A549 (cell line): ENCODE measurements around the gene TNS1.

Source experiments
- E2F6 ChIP-seq: IDR thresholded peaks from 2 replicates; pipeline ENCODE4 v1.6.1; 2012; ENCODE audit warnings: low read depth, borderline replicate concordance
- MAZ ChIP-seq: fragments of 150-350 bp; IDR thresholded peaks from 2 replicates; pipeline ENCODE4 v1.6.1; 2014; ENCODE audit warnings: antibody characterized with exemption, low read depth, low read length, borderline replicate concordance
- POLR2A ChIP-seq: IDR thresholded peaks from 2 replicates; pipeline ENCODE4 v1.6.1; 2012; ENCODE audit warnings: mild to moderate bottlenecking, low read length
- RFX5 ChIP-seq: fragments of 450-650 bp; IDR thresholded peaks from 2 replicates; pipeline ENCODE4 v1.7.1; 2014; ENCODE audit warnings: antibody characterized with exemption, mild to moderate bottlenecking, moderate library complexity
- TF ChIP-seq, protein P1 (sequence below): fragments of 450-650 bp; IDR thresholded peaks from 2 replicates; pipeline ENCODE4 v1.6.1; 2014; ENCODE audit warnings: antibody characterized with exemption

DNA sequence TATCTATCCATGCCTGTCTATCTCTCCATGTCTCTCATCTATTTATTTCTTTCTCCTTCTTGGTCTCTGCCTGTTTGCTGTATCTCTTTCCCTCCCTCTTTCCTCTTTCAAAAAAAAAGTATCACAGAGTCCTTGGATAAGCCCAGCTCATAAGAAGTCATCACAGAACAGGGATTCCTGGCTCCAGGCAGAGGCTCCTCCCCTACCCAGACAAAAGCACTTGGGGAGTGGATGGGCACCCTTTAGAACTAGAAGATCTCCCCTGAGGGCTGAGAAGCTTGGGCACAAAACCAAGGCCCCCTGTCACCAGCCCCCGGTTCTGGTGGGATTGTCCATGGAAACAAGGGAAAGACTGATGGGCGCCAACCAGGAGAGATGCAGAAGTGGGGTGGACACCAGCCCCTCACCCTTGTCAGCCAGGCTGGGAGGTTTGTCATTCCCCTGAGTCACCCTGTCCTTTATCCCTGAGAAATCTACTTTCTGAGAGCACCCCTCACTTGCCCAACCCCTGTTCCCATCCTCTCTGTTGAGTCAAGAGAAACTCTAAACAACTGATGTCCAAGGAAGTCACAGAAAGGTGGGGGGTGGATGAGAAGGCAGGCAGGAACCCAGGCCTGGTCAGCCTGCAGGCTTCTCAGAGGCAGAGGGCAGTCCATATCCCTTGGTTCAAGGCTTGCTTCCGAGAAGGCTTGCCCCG, 127.1 kb downstream of the TNS1 start:
- TF ChIP-seq MAZ = no peak
- no peak for TF ChIP-seq E2F6
- no peak for TF ChIP-seq RFX5
- no peak for TF ChIP-seq POLR2A
- TF ChIP-seq, protein P1, sequence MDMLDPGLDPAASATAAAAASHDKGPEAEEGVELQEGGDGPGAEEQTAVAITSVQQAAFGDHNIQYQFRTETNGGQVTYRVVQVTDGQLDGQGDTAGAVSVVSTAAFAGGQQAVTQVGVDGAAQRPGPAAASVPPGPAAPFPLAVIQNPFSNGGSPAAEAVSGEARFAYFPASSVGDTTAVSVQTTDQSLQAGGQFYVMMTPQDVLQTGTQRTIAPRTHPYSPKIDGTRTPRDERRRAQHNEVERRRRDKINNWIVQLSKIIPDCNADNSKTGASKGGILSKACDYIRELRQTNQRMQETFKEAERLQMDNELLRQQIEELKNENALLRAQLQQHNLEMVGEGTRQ = no peak
